GM18868 (cell line): ENCODE data around the gene ST6GAL2.

Experiments used
- ATAC-seq: cut with Tn5 transposase; IDR thresholded peaks from one replicate; pipeline ENCODE4 v1.9.1; 2021; ENCODE audit warnings: mild to moderate bottlenecking, moderate library complexity; ENCODE audit not compliant: unreplicated experiment

The ST6GAL2 gene

GRCh38 chr2:106885971-106886915 is at the start of gene ST6GAL2:
Gene ST6GAL2, minus strand, starts transcription at chr2:106886167. Its CDS starts 42,190 bp downstream, at chr2:106843977.
- no peak for ATAC-seq

- ATAC-seq: no peak
These were observed 46.7 kb upstream of the ST6GAL2 start for GRCh38 chr2:106932644-106933043.

- ATAC-seq: no peak
These were observed 45.9 kb upstream of the ST6GAL2 start for GRCh38 chr2:106931717-106932335.

- ATAC-seq: no peak
These were observed 35.5 kb upstream of the ST6GAL2 start for GRCh38 chr2:106921451-106921850.

- no peak for ATAC-seq
These were observed 33.0 kb upstream of the ST6GAL2 start for GRCh38 chr2:106919012-106919411.

GRCh38 chr2:106904242-106904641 is 18.3 kb upstream of the ST6GAL2 start:
- no peak for ATAC-seq

GRCh38 chr2:106899786-106900530 is 14.0 kb upstream of the ST6GAL2 start:
- ATAC-seq: no peak

- ATAC-seq: no peak
These were observed 8.6 kb upstream of the ST6GAL2 start for GRCh38 chr2:106894545-106894944.

- no peak for ATAC-seq
These were observed 6.1 kb upstream of the ST6GAL2 start for GRCh38 chr2:106892048-106892447.

GRCh38 chr2:106890606-106891005 is 4.6 kb upstream of the ST6GAL2 start:
- ATAC-seq: no peak

GRCh38 chr2:106886916-106887758 is 1.2 kb upstream of the ST6GAL2 start:
- no peak for ATAC-seq

GRCh38 chr2:106885329-106885728 is 638 bp downstream of the ST6GAL2 start:
- no peak for ATAC-seq

GRCh38 chr2:106882673-106883072 is 3.3 kb downstream of the ST6GAL2 start:
- ATAC-seq: no peak

GRCh38 chr2:106878206-106878605 is 7.8 kb downstream of the ST6GAL2 start:
- ATAC-seq: no peak

GRCh38 chr2:106876699-106877098 is 9.3 kb downstream of the ST6GAL2 start:
- no peak for ATAC-seq

- ATAC-seq: no peak
These were observed 16.3 kb downstream of the ST6GAL2 start for GRCh38 chr2:106869512-106870275.

- ATAC-seq: no peak
These were observed 17.7 kb downstream of the ST6GAL2 start for GRCh38 chr2:106868275-106868674.

- ATAC-seq: no peak
These were observed 18.6 kb downstream of the ST6GAL2 start for GRCh38 chr2:106867196-106867953.

- ATAC-seq: no peak
These were observed 19.3 kb downstream of the ST6GAL2 start for GRCh38 chr2:106866641-106867040.
